HG03103 (cell line): ENCODE data around the gene PLEKHA7.

Source experiments
- ATAC-seq: cut with Tn5 transposase; IDR thresholded peaks from one replicate; pipeline ENCODE4 v1.9.1; 2021; ENCODE audit warnings: low read depth; ENCODE audit not compliant: unreplicated experiment

Gene PLEKHA7

GRCh38 chr11:16795146-16795545 lies 219.1 kb downstream of the PLEKHA7 start:
- no peak for ATAC-seq

- ATAC-seq: no peak
These were observed 220.0 kb downstream of the PLEKHA7 start for GRCh38 chr11:16794047-16794818.

- ATAC-seq: no peak
These were observed 220.7 kb downstream of the PLEKHA7 start for GRCh38 chr11:16793511-16793910.

GRCh38 chr11:16793009-16793408 lies 221.2 kb downstream of the PLEKHA7 start:
- ATAC-seq: no peak

- no peak for ATAC-seq
These were observed 221.8 kb downstream of the PLEKHA7 start for GRCh38 chr11:16792426-16792825.

- no peak for ATAC-seq
These were observed 222.8 kb downstream of the PLEKHA7 start for GRCh38 chr11:16791191-16791961.

- no peak for ATAC-seq
These were observed 223.6 kb downstream of the PLEKHA7 start for GRCh38 chr11:16790486-16791190.

GRCh38 chr11:16789560-16790485 lies 224.4 kb downstream of the PLEKHA7 start:
- no peak for ATAC-seq

- no peak for ATAC-seq
These were observed 225.2 kb downstream of the PLEKHA7 start for GRCh38 chr11:16789063-16789420.

- peak; percentile 62 for ATAC-seq
These were observed 225.8 kb downstream of the PLEKHA7 start for GRCh38 chr11:16788141-16789062.

- no peak for ATAC-seq
These were observed 227.0 kb downstream of the PLEKHA7 start for GRCh38 chr11:16787035-16787742.

- no peak for ATAC-seq
These were observed 228.1 kb downstream of the PLEKHA7 start for GRCh38 chr11:16786131-16786530.

- ATAC-seq: peak; percentile 64
These were observed 228.6 kb downstream of the PLEKHA7 start for GRCh38 chr11:16785520-16786128.

GRCh38 chr11:16784666-16785065 lies 229.5 kb downstream of the PLEKHA7 start:
- ATAC-seq: no peak

- ATAC-seq: no peak
These were observed 230.1 kb downstream of the PLEKHA7 start for GRCh38 chr11:16784097-16784496.

- ATAC-seq: no peak
These were observed 230.9 kb downstream of the PLEKHA7 start for GRCh38 chr11:16783321-16783801.

GRCh38 chr11:16781936-16782919 lies 232.0 kb downstream of the PLEKHA7 start:
- no peak for ATAC-seq
